B cell (primary cell): ENCODE measurements around the gene EVL. TPM values are rescaled to one million over a fixed set of nuclear protein-coding genes. Genes with fewer than 3 reads are reported as not detected.
"Not testable (repeated sequence)": the region's sequence is repeated elsewhere in the genome, so short reads cannot be mapped to it uniquely, and the experiment has no call there.

Source experiments
- ATAC-seq: fragments of 200-7000 bp; cut with Tn5 transposase; one replicate; pipeline ENCODE4 v1.10.0; 2021; ENCODE audit warnings: low read depth, mild to moderate bottlenecking, moderate number of reproducible peaks, moderate library complexity
- CTCF ChIA-PET: fragments of 350-600 bp; sonication (Branson Sonifier 250); formaldehyde crosslinking; loops from one replicate; lab custom pipeline; 2021; ENCODE audit warnings: antibody characterized with exemption, inconsistent platforms; lab: Charles Lee
- POLR2A ChIA-PET: fragments of 350-600 bp; sonication (Branson Sonifier 250); formaldehyde crosslinking; loops from one replicate; lab custom pipeline; 2021; ENCODE audit warnings: antibody characterized with exemption; lab: Charles Lee
- DNase-seq: peaks from one replicate; pipeline ENCODE4 v3.0.0; 2013
- H2AFZ ChIP-seq: 2 replicates; pipeline ENCODE4 v1.6.1; 2012; ENCODE audit warnings: mild to moderate bottlenecking, low read depth, low read length; ENCODE audit not compliant: insufficient read depth, poor library complexity, severe bottlenecking
- H3K27ac ChIP-seq, 2 donors: 1 replicate in 1 of 2; 2 replicates in 1 of 2; pipeline ENCODE4 v1.5.1; 2012 to 2013; ENCODE audit warnings: low read length in 2 of 2, mild to moderate bottlenecking in 2 of 2, moderate library complexity in 1 of 2
- H3K27me3 ChIP-seq, 4 experiments: fragments of 200-600 bp in 1 of 4; sonication (generic) in 1 of 4; replicated peaks in 1 of 4; 1 replicate in 2 of 4; 2 replicates in 2 of 4; pipeline versions ENCODE4 v1.6.1 to v1.7.0; 2013 to 2016; ENCODE audit warnings: low read length in 3 of 4, mild to moderate bottlenecking in 2 of 4, mixed read lengths in 1 of 4, moderate library complexity in 1 of 4; ENCODE audit not compliant: insufficient read depth in 4 of 4, control insufficient read depth in 3 of 4; ENCODE audit errors: control extremely low read depth in 1 of 4
- H3K36me3 ChIP-seq, 2 experiments: replicated peaks in 1 of 2; 1 replicate in 1 of 2; 2 replicates in 1 of 2; pipeline versions ENCODE4 v1.6.1 to v1.7.1; 2013; ENCODE audit warnings: low read length in 1 of 2; ENCODE audit not compliant: insufficient read depth in 2 of 2, control insufficient read depth in 1 of 2; ENCODE audit errors: control extremely low read depth in 1 of 2, extremely low read depth in 1 of 2
- H3K4me1 ChIP-seq, 2 donors: fragments of 200-600 bp in 1 of 2; sonication (generic) in 1 of 2; 1 replicate in 1 of 2; 2 replicates in 1 of 2; pipeline versions ENCODE4 v1.5.1 to v1.6.1; 2013 to 2017; ENCODE audit warnings: low read length in 2 of 2; ENCODE audit not compliant: control insufficient read depth in 2 of 2, insufficient read depth in 2 of 2
- H3K4me2 ChIP-seq: replicated peaks from 2 replicates; pipeline ENCODE3; 2012; ENCODE audit warnings: mild to moderate bottlenecking, low read depth, low read length; ENCODE audit not compliant: poor library complexity, severe bottlenecking
- H3K4me3 ChIP-seq, 5 experiments: fragments of 200-600 bp in 1 of 5; sonication (generic) in 1 of 5; 1 replicate in 3 of 5; 2 replicates in 2 of 5; pipeline versions ENCODE4 v1.5.1 to v1.7.0; 2011 to 2016; ENCODE audit warnings: low read length in 4 of 5, mild to moderate bottlenecking in 4 of 5, low read depth in 2 of 5, control low read depth in 1 of 5, moderate library complexity in 1 of 5; ENCODE audit not compliant: insufficient read depth in 1 of 5; ENCODE audit errors: control extremely low read depth in 1 of 5, extremely low read depth in 1 of 5
- H3K79me2 ChIP-seq: fragments of 200-600 bp; sonication (generic); one replicate; pipeline ENCODE4 v1.6.0; 2016; ENCODE audit warnings: low read length; ENCODE audit not compliant: control insufficient read depth, insufficient read depth
- H3K9ac ChIP-seq: fragments of 200-600 bp; sonication (generic); 2 replicates; pipeline ENCODE4 v1.6.1; 2017; ENCODE audit warnings: mild to moderate bottlenecking, low read length, moderate library complexity
- H3K9me3 ChIP-seq, 3 donors: one replicate each; pipeline versions ENCODE4 v1.6.1 to v1.7.1; 2013; ENCODE audit warnings: low read length in 2 of 3; ENCODE audit not compliant: control insufficient read depth in 2 of 3, insufficient read depth in 1 of 3; ENCODE audit errors: control extremely low read depth in 1 of 3
- H4K20me1 ChIP-seq: 2 replicates; pipeline ENCODE4 v1.6.0; 2012; ENCODE audit warnings: mild to moderate bottlenecking, low read length; ENCODE audit not compliant: insufficient read depth, control insufficient read depth, poor library complexity, severe bottlenecking
- H3K27ac Mint-ChIP-seq: one replicate; pipeline ENCODE4 v1.8.0; 2021; ENCODE audit warnings: mixed read lengths
- H3K27me3 Mint-ChIP-seq: one replicate; pipeline ENCODE4 v1.8.0; 2021; ENCODE audit warnings: mixed read lengths
- H3K4me1 Mint-ChIP-seq: one replicate; pipeline ENCODE4 v1.8.0; 2021; ENCODE audit warnings: mixed read lengths
- H3K4me3 Mint-ChIP-seq: one replicate; pipeline ENCODE4 v1.8.0; 2021; ENCODE audit warnings: mixed read lengths
- H3K9me3 Mint-ChIP-seq: one replicate; pipeline ENCODE4 v1.8.0; 2022; ENCODE audit warnings: mixed read lengths; ENCODE audit not compliant: insufficient read depth
- EZH2 ChIP-seq: IDR thresholded peaks from 2 replicates; pipeline ENCODE4 v1.6.1; 2012; ENCODE audit warnings: borderline replicate concordance, low read depth, mild to moderate bottlenecking, moderate library complexity, low read length; ENCODE audit not compliant: insufficient read depth, poor library complexity, severe bottlenecking
- WGBS: methylation state at CpG from one replicate; pipeline ENCODE4 v1.1.5; 2013; ENCODE audit warnings: missing lambda C conversion rate; ENCODE audit not compliant: insufficient coverage; 5-methylcytosine and 5-hydroxymethylcytosine counted together
- intact Hi-C: fragments of 100-400 bp; cut with micrococcal nuclease; formaldehyde crosslinking; loops from one replicate; pipeline ENCODE4 v1.10.0; 2022
- polyA plus RNA-seq: library from polyadenylated mRNA; depleted of rRNA; stranded (reverse); fragments of >200 nt; gene quantifications from 2 replicates; pipeline ENCODE4 v1.2.3, GENCODE V29; 2012
- total RNA-seq, 2 donors: library from RNA; stranded (reverse); fragments of 120-200 nt in 1 of 2; gene quantifications; 1 replicate in 1 of 2; 2 replicates in 1 of 2; pipeline versions ENCODE4 v1.2.3 to v1.2.4, GENCODE V29; 2013 to 2022
- TF ChIP-seq, protein P1 (sequence below): fragments of 200-600 bp; IDR thresholded peaks from one replicate; pipeline ENCODE4 v1.8.0; 2022; ENCODE audit warnings: antibody characterized with exemption, mild to moderate bottlenecking

EVL gene
- total and polyA plus RNA-seq, 2 donors (not counting 1 experiment from before 2014, with no cell fraction given) = 486 to 892 TPM

GRCh38 chr14:100181876-100182551 is 116.8 kb downstream of the EVL start:
- H3K79me2 ChIP-seq, intact Hi-C loops, POLR2A ChIA-PET, H3K4me1 Mint-ChIP-seq, ATAC-seq, H3K36me3 ChIP-seq, H3K9ac ChIP-seq, H3K27me3 Mint-ChIP-seq, H3K4me2 ChIP-seq, DNase-seq, H3K27me3 ChIP-seq, H3K27ac Mint-ChIP-seq, H3K4me1 ChIP-seq, H2AFZ ChIP-seq, H3K4me3 ChIP-seq, CTCF ChIA-PET, H3K4me3 Mint-ChIP-seq, H3K9me3 Mint-ChIP-seq, H3K9me3 ChIP-seq, H3K27ac ChIP-seq, H4K20me1 ChIP-seq: not testable (repeated sequence)
- WGBS = 100% methylated on average over 1 of the region's 4 CpGs

DNA sequence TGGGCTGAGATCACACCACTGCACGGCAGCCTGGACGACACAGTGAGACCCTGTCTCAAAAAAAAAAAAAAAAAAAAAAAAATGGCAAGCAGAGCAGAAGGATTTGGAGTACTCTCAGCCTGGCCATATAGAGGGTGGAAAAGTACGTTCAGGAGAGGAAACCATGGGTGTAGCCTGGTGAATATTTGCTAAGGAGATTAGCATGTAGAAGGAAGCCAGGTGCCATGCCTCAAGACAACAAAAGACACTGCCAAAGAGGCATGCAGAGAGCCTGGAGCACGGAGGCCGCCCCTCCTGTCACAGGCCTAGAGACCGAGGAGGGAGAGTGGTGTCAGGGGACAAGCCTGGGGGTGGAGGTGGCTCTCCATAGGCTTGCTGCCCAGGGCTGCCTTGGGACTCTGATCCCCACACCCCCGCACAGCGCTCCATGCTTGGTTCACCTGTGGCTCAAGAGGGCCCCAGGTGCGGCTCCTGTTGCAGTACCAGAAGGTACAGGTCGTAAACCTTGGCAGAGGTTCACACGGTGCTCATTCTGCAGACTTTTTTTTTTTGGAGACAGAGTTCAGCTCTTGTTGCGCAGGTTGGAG is 122.1 kb downstream of the EVL start:
- Mint-ChIP-seq H3K4me3 (no peak overlapping the region), H3K9me3 (no peaks in the 10 kb centered on the region), H3K27me3 (no peaks in the 10 kb centered on the region), H3K27ac (no peak overlapping the region), H3K4me1 (no peaks in the 10 kb centered on the region)
- intact Hi-C loops = no loop called here
- ChIA-PET POLR2A (no interaction called here), CTCF (no interaction called here)
- H3K27ac ChIP-seq = no peak overlapping the region
- no peak overlapping the region for H2AFZ ChIP-seq
- peaks cover 2% of the 10 kb centered on the region for H3K79me2 ChIP-seq
- no peak overlapping the region for H3K9ac ChIP-seq
- no peaks in the 10 kb centered on the region for H3K36me3 ChIP-seq
- no peak for DNase-seq
- H3K4me3 ChIP-seq = no peak overlapping the region
- no peak for TF ChIP-seq EZH2
- TF ChIP-seq, protein P1, sequence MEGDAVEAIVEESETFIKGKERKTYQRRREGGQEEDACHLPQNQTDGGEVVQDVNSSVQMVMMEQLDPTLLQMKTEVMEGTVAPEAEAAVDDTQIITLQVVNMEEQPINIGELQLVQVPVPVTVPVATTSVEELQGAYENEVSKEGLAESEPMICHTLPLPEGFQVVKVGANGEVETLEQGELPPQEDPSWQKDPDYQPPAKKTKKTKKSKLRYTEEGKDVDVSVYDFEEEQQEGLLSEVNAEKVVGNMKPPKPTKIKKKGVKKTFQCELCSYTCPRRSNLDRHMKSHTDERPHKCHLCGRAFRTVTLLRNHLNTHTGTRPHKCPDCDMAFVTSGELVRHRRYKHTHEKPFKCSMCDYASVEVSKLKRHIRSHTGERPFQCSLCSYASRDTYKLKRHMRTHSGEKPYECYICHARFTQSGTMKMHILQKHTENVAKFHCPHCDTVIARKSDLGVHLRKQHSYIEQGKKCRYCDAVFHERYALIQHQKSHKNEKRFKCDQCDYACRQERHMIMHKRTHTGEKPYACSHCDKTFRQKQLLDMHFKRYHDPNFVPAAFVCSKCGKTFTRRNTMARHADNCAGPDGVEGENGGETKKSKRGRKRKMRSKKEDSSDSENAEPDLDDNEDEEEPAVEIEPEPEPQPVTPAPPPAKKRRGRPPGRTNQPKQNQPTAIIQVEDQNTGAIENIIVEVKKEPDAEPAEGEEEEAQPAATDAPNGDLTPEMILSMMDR = no peak
- H4K20me1 ChIP-seq = no peaks in the 10 kb centered on the region
- peaks cover 0 to 3% (median 0%) of the 10 kb centered on the region in 3 donors for H3K9me3 ChIP-seq
- no peak for ATAC-seq
- H3K4me1 ChIP-seq = peaks cover 2 to 3% of the 10 kb centered on the region in 2 donors
- no peak overlapping the region for H3K4me2 ChIP-seq
- H3K27me3 ChIP-seq = no peaks in the 10 kb centered on the region
- 85% methylated on average over 11 of the region's 12 CpGs for WGBS
